OCI-M2 (cell line): ENCODE data around the gene ZBTB37.
"Not testable (repeated sequence)": the region's sequence is repeated elsewhere in the genome, so short reads cannot be mapped to it uniquely, and the experiment has no call there.

Experiments
- DNase-seq: peaks from one replicate; lab custom pipeline; 2025; ENCODE audit not compliant: unreplicated experiment; lab: John Stamatoyannopoulos, UW

The ZBTB37 gene

GRCh38 chr1:173900992-173901391 is 32.8 kb downstream of the ZBTB37 start:
- no peak for DNase-seq

GRCh38 chr1:173903827-173904531 is 35.8 kb downstream of the ZBTB37 start:
- DNase-seq = no peak

- DNase-seq = no peak
Observed at GRCh38 chr1:173913111-173913510, 44.9 kb downstream of the ZBTB37 start.

- no peak for DNase-seq
Observed at GRCh38 chr1:173914366-173914871, 46.2 kb downstream of the ZBTB37 start.

GRCh38 chr1:173915596-173915995 is 47.4 kb downstream of the ZBTB37 start:
- no peak for DNase-seq

GRCh38 chr1:173916667-173917066 is 48.5 kb downstream of the ZBTB37 start:
- DNase-seq = no peak

- DNase-seq = no peak
Observed at GRCh38 chr1:173917149-173917548, 49.0 kb downstream of the ZBTB37 start, which contains the start of gene SERPINC1. Gene SERPINC1 (minus strand): TSS chr1:173917327. CDS start chr1:173917259, 68 bp downstream.

- no peak for DNase-seq
Observed at GRCh38 chr1:173917635-173918493, 49.7 kb downstream of the ZBTB37 start.

GRCh38 chr1:173920861-173921260 is 52.7 kb downstream of the ZBTB37 start:
- no peak for DNase-seq

GRCh38 chr1:173925306-173926242 is 57.4 kb downstream of the ZBTB37 start:
- no peak for DNase-seq

GRCh38 chr1:173930541-173930940 is 62.4 kb downstream of the ZBTB37 start:
- DNase-seq = not testable (repeated sequence)

- DNase-seq = no peak
Observed at GRCh38 chr1:173934440-173934839, 66.3 kb downstream of the ZBTB37 start.

- no peak for DNase-seq
Observed at GRCh38 chr1:173937062-173937461, 68.9 kb downstream of the ZBTB37 start.

GRCh38 chr1:173946380-173946921 is 78.3 kb downstream of the ZBTB37 start:
- no peak for DNase-seq

- no peak for DNase-seq
Observed at GRCh38 chr1:173948594-173948993, 80.4 kb downstream of the ZBTB37 start.
